ENCODE measurements around the gene BLCAP.
"Not testable (repeated sequence)": the region's sequence is repeated elsewhere in the genome, so short reads cannot be mapped to it uniquely, and the experiment has no call there.

The BLCAP gene, protein sequence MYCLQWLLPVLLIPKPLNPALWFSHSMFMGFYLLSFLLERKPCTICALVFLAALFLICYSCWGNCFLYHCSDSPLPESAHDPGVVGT

GRCh38 chr20:37527638-37528445 is at the start of gene BLCAP:
Gene BLCAP, minus strand, starts transcription at chr20:37527876. Its CDS starts 8,702 bp downstream, at chr20:37519174.
- in situ Hi-C loops (cut with MboI; ENCODE audit: low sequenced_read_pairs): loop anchor here (25.0 kb wide), 1 partner anchor 266 kb away; the partner anchor contains the start of gene GHRH

DNA sequence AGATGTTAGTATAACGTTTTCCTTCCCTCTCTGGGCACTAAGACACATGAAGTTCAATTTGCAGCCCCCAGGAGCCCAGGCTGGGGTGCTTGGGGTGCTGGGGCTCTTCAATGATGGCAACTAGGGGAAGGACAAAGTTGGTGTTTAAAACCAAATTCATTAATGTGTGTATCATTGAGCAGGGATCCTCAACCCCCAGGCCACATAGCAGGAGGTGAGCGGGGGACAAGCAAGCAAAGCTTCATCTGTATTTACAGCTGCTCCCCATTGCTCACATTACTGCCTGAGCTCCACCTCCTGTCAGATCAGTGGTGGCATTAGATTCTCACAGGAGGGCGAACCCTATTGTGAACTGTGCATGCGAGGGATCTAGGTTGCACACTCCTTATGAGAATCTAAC is 49.8 kb upstream of the BLCAP start:
- in situ Hi-C loops (cut with MboI; ENCODE audit: low sequenced_read_pairs): not testable (repeated sequence)

GRCh38 chr20:37576911-37577310 is 49.2 kb upstream of the BLCAP start:
- in situ Hi-C loops (cut with MboI; ENCODE audit: low sequenced_read_pairs): no loop called here

- in situ Hi-C loops (cut with MboI; ENCODE audit: low sequenced_read_pairs): no loop called here
Measured at GRCh38 chr20:37575884-37576283, 48.2 kb upstream of the BLCAP start.

- in situ Hi-C loops (cut with MboI; ENCODE audit: low sequenced_read_pairs): no loop called here
Measured at GRCh38 chr20:37574199-37574890, 46.7 kb upstream of the BLCAP start.

DNA sequence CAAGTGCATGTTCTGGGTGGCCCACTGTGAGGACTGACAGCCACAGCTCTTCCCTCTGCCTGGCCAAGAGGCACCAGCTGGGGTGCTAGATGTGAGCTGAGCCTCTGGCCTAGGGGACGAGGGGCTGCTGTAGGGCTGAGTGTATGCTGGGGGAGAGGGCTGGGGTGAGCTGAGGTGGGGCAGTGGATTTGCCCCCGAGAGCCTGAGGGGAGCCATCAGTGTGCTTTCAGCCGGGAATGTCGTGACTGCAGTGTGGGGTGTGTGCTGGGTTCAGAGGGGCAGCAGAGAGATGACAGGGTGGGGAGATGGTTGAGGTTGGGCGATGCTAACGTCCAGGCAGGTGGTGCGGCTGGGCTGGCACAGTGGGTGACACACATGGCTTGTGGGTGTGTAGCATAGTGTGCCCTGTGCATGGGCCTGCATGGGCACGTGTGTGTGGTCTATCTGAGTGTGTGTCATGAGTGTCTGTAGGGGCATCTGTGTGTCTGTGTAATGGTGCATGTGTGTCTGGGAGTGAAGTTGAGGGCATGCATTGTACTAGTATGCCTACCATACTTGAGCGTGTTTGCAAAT is 46.0 kb upstream of the BLCAP start:
- in situ Hi-C loops (cut with MboI; ENCODE audit: low sequenced_read_pairs): no loop called here

GRCh38 chr20:37571033-37571432 is 43.4 kb upstream of the BLCAP start:
- in situ Hi-C loops (cut with MboI; ENCODE audit: low sequenced_read_pairs): no loop called here

DNA sequence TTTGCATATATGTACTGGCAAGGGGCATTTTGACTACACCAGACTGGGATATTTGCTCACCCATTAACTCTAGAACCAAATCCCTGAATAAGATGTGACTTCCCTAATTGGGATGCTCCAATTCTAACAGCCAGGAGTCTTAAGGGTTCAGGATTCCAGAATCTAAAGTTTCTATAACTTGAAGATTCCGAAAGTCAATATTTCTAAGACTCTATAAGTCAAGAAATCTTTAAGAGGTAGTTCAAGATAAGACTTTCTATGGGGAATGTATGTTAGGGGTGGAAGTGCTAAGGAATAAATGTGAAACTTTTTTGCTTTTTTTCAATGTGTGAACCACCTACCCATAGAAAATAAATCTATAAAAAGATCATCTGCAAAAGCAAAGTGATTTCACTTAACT is 42.7 kb upstream of the BLCAP start:
- in situ Hi-C loops (cut with MboI; ENCODE audit: low sequenced_read_pairs): no loop called here

DNA sequence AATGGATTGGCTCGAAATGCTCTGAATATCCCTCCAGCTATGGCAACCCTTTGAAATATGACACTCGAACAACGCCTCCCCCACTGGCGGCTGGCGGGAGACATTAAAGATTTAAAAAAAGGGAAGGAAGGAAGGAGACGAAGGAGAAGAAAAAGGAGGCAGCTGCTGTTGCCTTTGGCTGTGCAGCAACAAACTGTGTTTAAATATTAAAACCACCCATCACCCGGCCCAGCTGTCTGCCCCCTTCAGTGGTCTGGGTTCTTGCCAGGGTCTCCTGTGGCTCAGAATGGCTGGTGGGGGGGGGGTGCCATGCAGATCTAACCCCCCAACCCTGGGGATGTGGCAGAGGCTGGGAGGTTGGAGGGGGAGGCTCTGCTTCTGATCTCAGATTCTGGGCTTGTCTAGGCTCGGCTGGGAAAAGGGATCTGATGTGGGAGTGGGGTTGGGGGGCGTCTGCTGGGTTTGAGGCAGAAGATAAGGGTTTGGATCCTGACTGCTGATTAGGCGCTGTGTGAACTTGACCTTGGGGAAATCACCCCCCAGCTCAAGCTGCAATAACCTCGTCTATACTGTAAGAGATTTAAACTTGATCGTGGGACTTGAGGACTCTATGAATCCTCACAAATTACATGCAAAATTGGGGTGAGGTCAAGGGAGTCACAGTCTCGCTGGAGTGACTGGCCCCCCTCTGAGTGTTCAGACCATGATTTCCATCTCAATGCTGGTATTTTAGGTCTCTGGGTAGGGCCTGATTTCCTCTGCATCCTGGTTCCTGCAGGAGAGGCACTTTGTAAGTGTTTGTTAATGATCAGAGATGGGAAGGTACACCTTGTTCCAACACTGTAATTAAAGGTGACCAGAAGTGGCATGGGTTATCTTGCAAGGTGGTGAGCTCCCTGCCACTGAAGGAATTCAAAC is 40.3 kb upstream of the BLCAP start:
- in situ Hi-C loops (cut with MboI; ENCODE audit: low sequenced_read_pairs): no loop called here

DNA sequence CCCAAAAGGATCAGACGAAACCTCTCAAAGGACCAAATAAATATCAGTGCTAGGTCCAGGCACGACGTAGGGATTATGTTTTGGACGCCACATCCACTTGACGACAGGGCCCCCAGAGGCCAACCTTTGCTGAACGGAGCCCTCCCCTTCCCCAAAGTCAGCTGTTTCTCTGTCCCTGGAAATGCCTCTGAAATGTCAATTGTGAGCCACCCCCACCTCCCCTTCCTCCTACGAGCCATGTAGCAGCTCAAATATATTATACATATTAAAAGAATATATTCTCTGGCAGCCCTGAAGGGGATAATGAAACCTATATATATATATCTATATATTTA is 39.6 kb upstream of the BLCAP start:
- in situ Hi-C loops (cut with MboI; ENCODE audit: low sequenced_read_pairs): no loop called here

DNA sequence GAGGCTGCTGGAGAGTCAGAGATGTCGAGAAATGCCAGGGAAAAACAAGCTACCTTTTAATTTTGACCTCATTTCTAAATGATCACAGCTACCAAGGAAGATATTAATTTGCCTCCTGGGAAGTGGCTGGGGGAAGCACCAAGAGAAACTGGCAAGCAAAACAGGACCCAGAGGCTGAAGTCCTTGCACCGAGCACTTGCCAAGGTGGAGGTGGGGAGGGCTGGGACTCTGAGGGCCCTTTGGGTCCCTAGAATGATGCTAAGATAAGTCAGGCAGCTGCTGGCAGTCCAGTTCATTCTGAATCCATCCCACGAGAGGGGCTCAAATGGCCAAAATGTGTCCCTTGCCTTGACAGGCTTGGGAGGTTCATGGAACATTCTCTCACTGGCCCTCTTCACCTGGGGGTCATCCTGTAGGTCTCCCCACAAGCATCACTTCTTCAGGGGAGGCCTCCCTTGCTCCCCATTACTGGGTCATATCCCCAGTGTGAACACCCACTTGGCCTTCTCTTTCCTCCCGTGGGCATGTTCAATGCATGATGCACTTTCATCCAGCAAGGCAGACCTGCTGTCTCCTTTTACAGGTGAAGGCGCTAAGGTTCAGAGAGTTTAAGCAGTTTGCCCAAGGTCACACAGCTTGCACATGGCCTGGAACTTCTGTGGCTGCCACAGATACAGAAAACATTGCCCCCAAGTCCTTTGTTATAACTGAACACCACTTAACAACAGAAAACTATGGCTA is 39.1 kb upstream of the BLCAP start:
- in situ Hi-C loops (cut with MboI; ENCODE audit: low sequenced_read_pairs): no loop called here

DNA sequence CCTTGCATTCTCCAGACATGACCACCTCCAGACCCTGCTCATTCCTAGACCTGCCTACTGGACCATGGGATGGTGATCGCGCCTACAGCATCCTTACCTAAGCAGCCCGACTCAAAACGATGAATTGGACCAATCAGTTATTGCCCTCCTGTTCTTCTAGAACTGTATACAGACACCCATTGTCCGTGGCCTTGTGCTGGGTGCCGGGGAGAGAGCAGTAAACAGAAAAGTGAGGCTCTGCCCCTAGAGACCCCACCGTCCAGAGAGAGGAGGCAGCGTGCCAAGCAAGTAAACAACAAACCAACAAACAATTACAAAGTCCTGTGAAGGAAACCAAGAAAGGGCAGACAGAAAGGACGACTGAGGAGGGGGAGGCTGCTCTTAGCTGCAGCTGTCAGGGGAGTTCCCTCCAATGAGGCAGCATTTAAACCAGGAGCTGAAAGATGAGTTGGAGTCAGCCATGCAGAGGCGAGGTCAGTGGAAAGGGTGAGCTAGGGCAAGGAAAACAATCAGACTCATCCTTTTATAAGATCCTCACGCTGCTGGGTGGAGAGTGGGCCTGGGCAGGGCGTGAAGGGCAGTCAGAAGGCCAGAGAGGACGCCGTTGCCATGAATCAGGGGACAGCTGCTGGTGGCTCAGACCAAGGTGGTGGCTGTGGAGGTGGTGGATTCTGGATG is 37.6 kb upstream of the BLCAP start:
- in situ Hi-C loops (cut with MboI; ENCODE audit: low sequenced_read_pairs): no loop called here

DNA sequence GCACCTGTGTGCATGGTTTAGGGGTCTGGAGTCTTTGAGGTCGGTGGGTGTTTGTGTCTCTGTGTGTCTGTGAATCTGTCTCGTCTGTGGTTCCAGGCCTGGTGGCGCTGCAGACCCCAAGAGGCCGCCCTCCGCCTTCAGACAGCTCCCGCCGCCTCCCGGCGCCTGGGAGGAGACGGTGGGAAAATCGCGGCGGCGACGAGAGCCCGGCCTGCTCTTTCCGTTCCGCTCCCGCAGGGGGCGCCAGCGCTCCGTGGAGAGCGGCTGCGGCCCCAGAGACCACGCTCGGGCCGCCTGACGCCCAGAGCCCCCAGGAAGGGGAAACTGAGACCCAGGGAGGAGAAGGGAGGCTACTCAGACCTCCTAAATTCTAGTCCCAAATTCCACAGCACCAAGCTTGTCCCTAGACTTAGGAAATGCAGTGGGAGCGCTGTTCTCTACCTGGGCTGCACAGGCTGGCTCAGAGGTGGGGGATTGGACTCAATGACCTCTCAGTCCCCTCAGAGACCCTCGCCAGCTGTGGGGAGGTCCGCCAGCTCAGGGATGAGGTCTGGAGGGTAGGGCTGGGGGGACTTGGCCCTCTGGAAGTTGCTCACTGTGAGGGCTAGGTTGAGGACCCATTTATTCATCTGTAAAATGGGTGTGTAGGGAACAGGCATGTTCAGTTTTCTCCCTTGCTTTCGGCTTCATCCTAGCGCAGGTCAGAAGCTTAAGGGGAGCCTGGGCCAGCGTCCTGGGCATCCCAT is 36.9 kb upstream of the BLCAP start:
- in situ Hi-C loops (cut with MboI; ENCODE audit: low sequenced_read_pairs): no loop called here

DNA sequence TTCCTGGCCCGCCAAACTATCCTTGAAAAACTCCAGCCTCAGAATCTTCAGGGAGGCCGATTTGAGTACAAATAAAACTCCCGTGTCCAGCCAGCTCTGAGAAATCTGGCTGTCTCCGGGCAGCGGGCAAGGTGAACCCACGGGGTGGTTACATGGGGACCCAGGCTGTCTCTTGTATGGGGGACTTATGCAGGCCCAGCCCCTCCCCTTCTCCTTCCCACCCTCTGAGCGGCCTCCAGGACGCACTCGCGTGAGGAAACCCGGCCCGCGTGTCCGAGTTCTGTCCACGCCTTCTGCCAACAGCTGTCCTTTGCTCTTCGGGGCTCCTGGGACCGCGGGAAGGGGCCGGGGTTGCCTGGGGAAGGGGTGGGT is 36.3 kb upstream of the BLCAP start:
- in situ Hi-C loops (cut with MboI; ENCODE audit: low sequenced_read_pairs): no loop called here

DNA sequence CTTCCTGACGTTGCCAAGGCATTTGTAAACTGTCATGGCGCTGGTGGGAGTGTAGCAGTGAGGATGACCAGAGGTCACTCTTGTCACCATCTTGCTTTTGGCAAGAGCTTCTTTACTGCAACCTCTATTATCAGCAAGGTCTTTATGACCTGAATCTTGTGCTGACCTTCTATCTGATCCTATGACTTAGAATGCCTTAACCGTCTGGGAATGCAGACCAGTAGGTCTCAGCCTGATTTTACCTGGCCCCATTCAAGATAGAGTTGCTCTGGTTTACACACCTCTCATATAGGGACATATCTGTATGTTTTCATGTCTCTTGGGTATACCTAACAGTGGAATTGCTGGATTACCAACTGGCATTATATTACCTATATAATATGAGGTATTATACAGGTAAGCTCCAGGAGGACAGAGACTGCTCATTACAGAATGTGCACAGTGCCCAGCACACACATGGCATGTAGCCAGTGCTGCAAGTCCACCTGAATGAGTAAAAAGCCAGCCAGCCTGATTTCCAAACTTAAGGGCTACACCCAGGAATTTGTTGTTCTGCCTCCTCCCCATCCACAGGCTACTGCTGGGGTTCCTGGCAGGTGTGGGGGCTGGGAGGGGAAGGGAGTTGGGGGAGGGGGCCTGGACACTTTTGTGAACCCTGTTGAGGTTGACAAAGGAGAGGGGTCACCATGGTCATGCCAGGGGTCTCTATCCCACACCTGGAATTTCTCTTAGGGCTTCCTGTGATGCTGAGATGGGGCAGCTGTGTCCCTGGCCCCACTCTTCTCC is 35.2 kb upstream of the BLCAP start:
- in situ Hi-C loops (cut with MboI; ENCODE audit: low sequenced_read_pairs): no loop called here

- in situ Hi-C loops (cut with MboI; ENCODE audit: low sequenced_read_pairs): no loop called here
Measured at GRCh38 chr20:37560629-37561028, 33.0 kb upstream of the BLCAP start.

GRCh38 chr20:37559312-37560027 is 31.8 kb upstream of the BLCAP start:
- in situ Hi-C loops (cut with MboI; ENCODE audit: low sequenced_read_pairs): no loop called here

DNA sequence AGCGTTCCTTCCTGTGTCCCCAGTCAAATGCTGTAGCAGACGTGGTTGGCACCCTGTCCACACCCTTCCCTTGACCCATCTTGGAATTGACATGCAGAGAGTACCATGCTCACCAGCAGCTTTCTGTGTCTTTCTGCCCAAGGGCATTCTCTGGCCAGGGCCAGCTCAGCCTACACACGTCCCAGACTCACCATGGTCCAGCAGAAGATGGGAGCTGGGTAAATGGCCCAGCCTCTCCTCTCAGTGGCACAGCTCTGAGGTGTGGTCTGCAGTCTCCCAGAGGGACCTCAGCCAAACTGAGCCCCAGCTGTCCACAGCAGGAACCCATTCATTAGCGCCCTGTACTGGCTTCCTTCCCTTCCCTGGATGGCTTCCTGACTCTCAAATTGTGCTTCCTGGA is 31.1 kb upstream of the BLCAP start:
- in situ Hi-C loops (cut with MboI; ENCODE audit: low sequenced_read_pairs): no loop called here

All from hTERT RPE-1 (cell line).